Heart right ventricle (tissue), 16 donors: ENCODE data around the gene MYH14. TPM values are rescaled to one million over a fixed set of nuclear protein-coding genes. Genes with fewer than 3 reads are reported as not detected.
A peak's percentile ranks its signal among the peaks of the same experiment; 100 is the strongest.
"Not testable (repeated sequence)": the region's sequence is repeated elsewhere in the genome, so short reads cannot be mapped to it uniquely, and the experiment has no call there.

Experiments used
- ATAC-seq, 8 donors: fragments of 200-7000 bp; cut with Tn5 transposase; one replicate each; pipeline ENCODE4 v1.9.1; 2020; ENCODE audit warnings: mild to moderate bottlenecking in 8 of 8, moderate library complexity in 8 of 8, moderate number of reproducible peaks in 1 of 8
- DNase-seq, 2 donors: peaks; one replicate each; pipeline ENCODE4 v3.0.0-alpha.2; 2020
- H3K27ac ChIP-seq, 10 donors: fragments of 200-600 bp; sonication (generic) in 2 of 10; one replicate each; pipeline versions ENCODE4 v1.5.0 to v1.8.0; 2020 to 2022; ENCODE audit warnings: mild to moderate bottlenecking in 3 of 10
- H3K27me3 ChIP-seq, 7 donors: fragments of 200-600 bp; one replicate each; pipeline ENCODE4 v1.8.0; 2021 to 2022; ENCODE audit warnings: mild to moderate bottlenecking in 2 of 7
- H3K36me3 ChIP-seq, 9 donors: fragments of 200-600 bp; sonication (generic) in 1 of 9; one replicate each; pipeline versions ENCODE4 v1.5.0 to v1.8.0; 2020 to 2022; ENCODE audit warnings: mild to moderate bottlenecking in 2 of 9
- H3K4me1 ChIP-seq, 9 donors: fragments of 200-600 bp; sonication (generic) in 1 of 9; one replicate each; pipeline versions ENCODE4 v1.5.0 to v1.8.0; 2020 to 2022; ENCODE audit warnings: mild to moderate bottlenecking in 4 of 9
- H3K4me3 ChIP-seq, 10 donors: fragments of 200-600 bp; sonication (generic) in 2 of 10; one replicate each; pipeline versions ENCODE4 v1.5.0 to v1.8.0; 2020 to 2022; ENCODE audit warnings: mild to moderate bottlenecking in 7 of 10, moderate library complexity in 2 of 10
- H3K9me3 ChIP-seq, 11 donors: fragments of 200-600 bp in 10 of 11; sonication (generic) in 2 of 11; one replicate each; pipeline versions ENCODE4 v1.5.0 to v1.8.0; 2013 to 2022; ENCODE audit warnings: mild to moderate bottlenecking in 2 of 11, control low read depth in 1 of 11, moderate library complexity in 1 of 11
- CTCF ChIP-seq, 9 donors: fragments of 200-600 bp; sonication (generic) in 2 of 9; IDR thresholded peaks; one replicate each; pipeline versions ENCODE4 v1.5.0 to v1.8.0; 2021 to 2022; ENCODE audit warnings: antibody characterized with exemption in 9 of 9, mild to moderate bottlenecking in 5 of 9, moderate library complexity in 1 of 9
- WGBS, 2 donors: extraction: QIAGEN DNeasy Blood & Tissue Kit; methylation state at CpG; one replicate each; pipeline ENCODE4 v1.1.7; 2013; ENCODE audit warnings: inconsistent platforms in 1 of 2; 5-methylcytosine and 5-hydroxymethylcytosine counted together
- intact Hi-C, 10 donors: fragments of 100-400 bp; cut with DNase I; formaldehyde crosslinking; loops; one replicate each; pipeline versions ENCODE4 v1.11.1 to v1.14.2; 2022
- polyA plus RNA-seq, 2 donors: library from polyadenylated mRNA; stranded (reverse); fragments of 200-250 nt; gene quantifications; one replicate each; pipeline ENCODE4 v1.2.3, GENCODE V29; 2013
- total RNA-seq, 10 donors: library from RNA; stranded (reverse); fragmentation: NEBNext Ultra II Directional in 3 of 10; extraction: Animal tissue kit (Norgen Biotek cat#: 25700) in 3 of 10; gene quantifications; one replicate each; pipeline versions ENCODE4 v1.2.1 to v1.2.4, GENCODE V29; 2021 to 2023
- donor health status: Arrhythmogenic right ventricular cardiomyopathy.
- donor health status: ischemic (EF 13 %, LVEDD 7.1; RV severe dilation, severe dysfunction).
- donor health status: healthy with polysubstance abuse.
- donor health status: DM: no; HTN: yes; CAD: no.
- donor health status: DM: no; HTN: no; CAD: no.
- donor health status: ischemic (EF 25% LVEDD 6.9; RV normal size, moderate dysfunction).
- donor health status: ischemic (EF 25% LVEDD 5.7; RV mildly dilated, moderate dysfunction).
- donor health status: healthy.
- donor health status: DM: yes; HTN: yes; CAD: no.
- donor health status: Ischemic cardiomyopathy.
- donor health status: ischemic (EF 35%, LVEDD 5.7; RV mildly dilated, moderate dysfunction).
- donor health status: nonischemic (EF 11% LVEDD 7.7; RV severe dilation, severe dysfunction).
- donor health status: DM: yes; HTN: yes; CAD: no.
- donor health status: PGD.
- donor health status: ischemic (EF 29% LVEDD 5.4; RV normal size, mild dysfunction).
- donor health status: nonischemic (EF 23%, LVEDD 6.1; RV moderate dilation, normal function).

MYH14 gene
- total and polyA plus RNA-seq, 12 donors, result 29.3 to 149 (median 102) TPM

GRCh38 chr19:50328224-50328872 lies 124.9 kb downstream of the MYH14 start:
- peak in 1 of 2 donors; percentile 42 for DNase-seq
- TF ChIP-seq CTCF (IDR thresholded peaks at IDR 0.05), result peak in 1 of 9 donors; percentile 38
- Histone ChIP-seq H3K36me3 (no peaks in the 10 kb centered on the region), H3K27ac (no peak overlapping the region), H3K27me3 (peaks cover 0 to 77% (median 56%) of the 10 kb centered on the region in 7 donors), H3K9me3 (no peaks in the 10 kb centered on the region), H3K4me1 (peaks cover 5 to 53% (median 24%) of the 10 kb centered on the region in 9 donors), H3K4me3 (peak overlapping the region; percentile 18 to 50 (median 42))
- ATAC-seq, result no peak
- intact Hi-C loops, result loop anchor here in 1 of 10 donors (5.0 kb wide), 1 partner anchor 161 kb away; no protein-coding TSS in a partner anchor
- 1% methylated on average over 96 to 104 of the region's 104 CpGs for WGBS, 2 donors

GRCh38 chr19:50328873-50329145 lies 125.4 kb downstream of the MYH14 start:
- Histone ChIP-seq H3K36me3 (no peaks in the 10 kb centered on the region), H3K9me3 (no peaks in the 10 kb centered on the region), H3K4me1 (peaks cover 5 to 57% (median 24%) of the 10 kb centered on the region in 9 donors), H3K27ac (no peak overlapping the region), H3K27me3 (peaks cover 0 to 81% (median 60%) of the 10 kb centered on the region in 7 donors), H3K4me3 (peak overlapping the region in 8 of 10 donors; percentile 23 to 50 (median 42))
- WGBS, 2 donors, result 2% methylated on average over 17 to 37 of the region's 40 CpGs
- intact Hi-C loops, result loop anchor here in 1 of 10 donors (5.0 kb wide), 1 partner anchor 162 kb away; no protein-coding TSS in a partner anchor
- no peak for TF ChIP-seq CTCF (IDR thresholded peaks at IDR 0.05)
- ATAC-seq, result no peak
- no peak for DNase-seq

GRCh38 chr19:50329146-50329925 lies 125.9 kb downstream of the MYH14 start, which contains the start of gene KCNC3:
Gene KCNC3, minus strand, starts transcription at chr19:50329377. Its CDS starts 295 bp downstream, at chr19:50329082.
- no peak for TF ChIP-seq CTCF (IDR thresholded peaks at IDR 0.05)
- Histone ChIP-seq H3K36me3 (no peaks in the 10 kb centered on the region), H3K4me3 (peak within 1 kb of the TSS; percentile 18 to 53 (median 48)), H3K9me3 (no peaks in the 10 kb centered on the region), H3K4me1 (peaks cover 5 to 62% (median 27%) of the 10 kb centered on the region in 9 donors), H3K27ac (peak within 1 kb of the TSS in 9 of 10 donors; percentile 16 to 83 (median 72)), H3K27me3 (peaks cover 0 to 86% (median 64%) of the 10 kb centered on the region in 7 donors)
- intact Hi-C loops, result loop anchor here in 1 of 10 donors (5.0 kb wide), 1 partner anchor 162 kb away; no protein-coding TSS in a partner anchor
- ATAC-seq (peak; percentile 79 to 91 (median 86)), DNase-seq (peak; percentile 98 to 99)
- 1 to 2% methylated on average over 41 to 43 of the region's 43 CpGs for WGBS, 2 donors

GRCh38 chr19:50329926-50330294 lies 126.5 kb downstream of the MYH14 start:
- not testable (repeated sequence) for H3K36me3 ChIP-seq, H3K9me3 ChIP-seq, ATAC-seq, DNase-seq
- peak overlapping the region in 9 of 10 donors; percentile 1 to 53 (median 45) for H3K4me3 ChIP-seq
- WGBS, 2 donors, result 12 to 15% methylated on average over 18 of the region's 18 CpGs
- peak overlapping the region in 9 of 10 donors; percentile 16 to 83 (median 72) for H3K27ac ChIP-seq
- intact Hi-C loops, result loop anchor here in 1 of 10 donors (5.0 kb wide), 1 partner anchor 163 kb away; no protein-coding TSS in a partner anchor
- peaks cover 5 to 62% (median 27%) of the 10 kb centered on the region in 9 donors for H3K4me1 ChIP-seq
- H3K27me3 ChIP-seq, result peaks cover 0 to 86% (median 64%) of the 10 kb centered on the region in 7 donors
